HG02798 (cell line): ENCODE measurements around the gene LRRK2.
A peak's percentile ranks its signal among the peaks of the same experiment; 100 is the strongest.

Experiments used
- ATAC-seq: cut with Tn5 transposase; IDR thresholded peaks from one replicate; pipeline ENCODE4 v1.9.1; 2021; ENCODE audit warnings: mild to moderate bottlenecking; ENCODE audit not compliant: unreplicated experiment, poor library complexity

The LRRK2 gene

DNA sequence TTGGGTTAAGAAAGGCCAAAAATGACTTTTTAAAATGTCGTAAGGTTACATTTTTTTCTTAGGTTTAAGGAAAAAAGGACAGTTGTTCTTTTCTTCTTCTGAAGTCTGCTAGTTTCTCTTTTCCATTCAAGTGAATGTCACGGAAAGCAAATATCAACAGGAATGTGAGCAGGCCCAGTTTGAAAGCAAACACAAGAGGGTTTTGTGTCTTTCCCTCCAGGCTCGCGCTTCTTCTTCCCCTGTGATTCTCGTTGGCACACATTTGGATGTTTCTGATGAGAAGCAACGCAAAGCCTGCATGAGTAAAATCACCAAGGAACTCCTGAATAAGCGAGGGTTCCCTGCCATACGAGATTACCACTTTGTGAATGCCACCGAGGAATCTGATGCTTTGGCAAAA lies 85.4 kb downstream of the LRRK2 start:
- ATAC-seq = no peak

- ATAC-seq = no peak
Measured at GRCh38 chr12:40312196-40312595, 87.4 kb downstream of the LRRK2 start.

DNA sequence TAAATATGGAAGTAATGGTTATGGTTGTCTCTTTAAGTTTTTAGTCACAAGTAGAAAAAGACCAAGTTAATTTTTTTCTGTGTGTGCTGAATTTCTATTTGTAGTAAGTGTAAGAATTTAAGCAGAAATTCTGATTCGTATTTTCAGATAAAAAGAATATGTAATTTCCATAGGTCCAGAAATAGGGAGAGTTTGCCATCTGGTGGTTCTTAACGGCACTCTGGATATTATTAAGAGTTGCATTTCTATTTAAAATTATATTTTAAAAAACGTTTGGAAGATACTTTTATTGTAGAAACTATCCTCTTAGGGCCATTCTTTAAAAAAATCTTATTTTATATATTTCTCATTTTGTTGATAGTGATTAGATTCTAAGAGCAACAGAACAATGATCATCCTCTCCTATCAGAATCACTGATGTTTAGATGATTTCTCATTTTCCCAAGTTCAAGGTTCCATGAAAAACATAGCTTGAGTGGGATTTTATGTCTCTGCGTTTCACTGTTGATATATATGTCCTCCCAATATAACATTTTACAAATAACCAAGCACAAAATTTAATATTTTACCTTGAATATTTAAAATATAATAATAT lies 88.3 kb downstream of the LRRK2 start:
- ATAC-seq = no peak

GRCh38 chr12:40313928-40314327 lies 89.1 kb downstream of the LRRK2 start:
- ATAC-seq = peak; percentile 83

- peak; percentile 41 for ATAC-seq
Measured at GRCh38 chr12:40314927-40315326, 90.1 kb downstream of the LRRK2 start.

- ATAC-seq = no peak
Measured at GRCh38 chr12:40315375-40315774, 90.6 kb downstream of the LRRK2 start.

- ATAC-seq = no peak
Measured at GRCh38 chr12:40324261-40324660, 99.5 kb downstream of the LRRK2 start.

GRCh38 chr12:40325349-40325960 lies 100.7 kb downstream of the LRRK2 start:
- peak; percentile 75 for ATAC-seq

- ATAC-seq = no peak
Measured at GRCh38 chr12:40327535-40327934, 102.7 kb downstream of the LRRK2 start.

DNA sequence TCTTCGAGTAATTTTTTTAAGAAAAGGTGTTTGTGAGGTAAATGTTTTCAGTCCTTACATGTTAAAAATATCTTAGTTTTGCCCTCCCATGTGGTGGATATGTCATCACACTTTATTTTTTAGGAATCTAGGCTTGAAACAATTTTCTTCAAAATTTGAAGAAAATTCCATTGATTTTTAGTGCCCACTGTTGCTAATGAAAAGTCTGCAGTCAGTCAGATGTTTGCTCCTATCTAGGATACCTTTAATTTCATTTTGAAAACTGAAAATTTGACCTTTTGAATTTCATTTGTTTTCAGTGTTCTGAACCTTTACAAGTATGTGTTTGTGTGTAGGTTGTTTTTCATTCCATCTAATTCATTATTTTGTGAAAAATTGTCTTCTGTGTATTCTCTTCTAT lies 105.4 kb downstream of the LRRK2 start:
- ATAC-seq = no peak

DNA sequence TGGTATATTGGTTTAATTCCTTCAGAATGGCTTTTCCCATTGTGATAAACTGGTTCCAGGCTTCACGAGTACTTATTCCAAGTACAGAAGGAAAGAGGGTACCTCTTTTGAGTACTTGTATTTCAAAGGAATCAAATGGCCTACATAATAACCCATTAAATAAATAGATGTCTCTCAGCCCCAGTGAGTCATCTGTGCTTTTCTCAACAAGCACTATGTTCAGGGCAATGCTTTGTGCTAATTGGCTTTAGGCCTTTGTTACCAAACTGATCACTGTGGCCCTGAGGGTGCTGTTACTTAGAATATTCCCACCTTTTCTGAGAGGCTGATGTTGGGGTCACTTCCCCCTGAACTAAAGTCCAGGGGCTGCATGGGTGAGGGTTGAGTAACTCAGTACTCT lies 107.1 kb downstream of the LRRK2 start:
- ATAC-seq = no peak

- no peak for ATAC-seq
Measured at GRCh38 chr12:40335991-40336390, 111.2 kb downstream of the LRRK2 start.

DNA sequence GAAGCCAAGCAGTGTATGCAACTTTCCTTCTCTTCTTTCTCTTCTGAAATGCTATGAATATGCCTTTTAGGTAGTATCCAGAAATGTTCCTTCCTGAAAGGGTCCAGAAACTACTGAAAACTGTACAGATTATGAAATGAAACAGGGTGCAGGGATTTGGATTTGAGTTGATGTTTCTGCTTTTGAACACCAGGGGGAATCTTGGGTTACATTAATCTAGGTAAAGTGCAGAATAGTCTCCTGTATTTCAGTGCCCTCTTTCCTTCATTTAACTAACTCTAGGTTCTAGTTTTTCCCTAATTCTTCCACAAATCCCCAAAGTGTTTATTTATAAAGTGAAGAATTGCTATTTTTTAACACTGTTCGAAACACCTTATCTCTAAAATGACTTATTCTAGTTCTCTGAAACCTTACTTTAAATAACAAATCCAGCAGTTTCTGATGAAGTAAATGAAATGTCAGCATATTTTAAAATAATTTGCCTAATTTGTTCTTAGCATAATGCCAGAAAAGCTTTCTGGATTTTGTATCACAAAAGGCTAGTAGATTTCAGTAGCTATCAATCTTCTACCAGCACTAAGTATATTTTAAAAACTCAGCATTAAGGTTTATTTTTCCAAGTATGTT lies 111.9 kb downstream of the LRRK2 start:
- ATAC-seq = peak; percentile 67

DNA sequence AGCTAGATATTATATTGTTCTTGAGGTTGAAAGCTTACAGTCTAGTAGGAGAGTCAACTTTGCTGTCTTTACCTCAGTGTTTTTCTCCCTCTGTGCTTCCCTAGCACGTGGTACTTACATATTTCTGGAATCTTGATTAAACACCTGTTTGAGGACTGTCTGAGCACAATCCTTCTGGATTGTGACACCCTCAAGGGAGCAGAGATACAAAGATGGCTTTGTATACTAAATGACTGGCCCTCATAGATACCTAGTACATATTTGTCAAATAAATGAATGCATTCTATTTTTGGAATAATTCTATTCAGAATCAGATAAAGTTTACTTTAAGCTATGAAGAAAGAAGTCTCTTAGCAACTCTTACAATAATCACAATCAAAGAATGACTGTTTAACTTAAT lies 113.3 kb downstream of the LRRK2 start:
- no peak for ATAC-seq

GRCh38 chr12:40338621-40339020 lies 113.8 kb downstream of the LRRK2 start:
- no peak for ATAC-seq

DNA sequence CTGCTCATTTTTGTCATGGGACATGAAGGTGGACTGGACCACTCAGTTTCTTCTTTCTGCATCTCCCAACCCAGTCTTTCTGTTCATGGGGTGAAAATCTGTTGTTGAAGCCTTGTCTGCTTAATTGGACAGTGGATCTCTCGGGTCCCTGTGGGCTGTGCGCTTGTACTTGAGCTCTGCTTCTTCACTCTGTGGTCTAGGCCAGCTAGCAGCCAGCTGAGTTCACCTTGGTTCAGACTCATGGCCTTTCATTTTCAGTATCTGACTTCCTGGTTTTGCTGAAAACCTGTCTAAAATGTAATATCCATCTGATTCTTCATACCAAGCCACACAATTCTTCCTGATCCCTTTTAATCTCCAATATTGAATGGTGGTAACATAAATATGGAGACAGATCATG lies 117.2 kb downstream of the LRRK2 start:
- peak; percentile 66 for ATAC-seq

DNA sequence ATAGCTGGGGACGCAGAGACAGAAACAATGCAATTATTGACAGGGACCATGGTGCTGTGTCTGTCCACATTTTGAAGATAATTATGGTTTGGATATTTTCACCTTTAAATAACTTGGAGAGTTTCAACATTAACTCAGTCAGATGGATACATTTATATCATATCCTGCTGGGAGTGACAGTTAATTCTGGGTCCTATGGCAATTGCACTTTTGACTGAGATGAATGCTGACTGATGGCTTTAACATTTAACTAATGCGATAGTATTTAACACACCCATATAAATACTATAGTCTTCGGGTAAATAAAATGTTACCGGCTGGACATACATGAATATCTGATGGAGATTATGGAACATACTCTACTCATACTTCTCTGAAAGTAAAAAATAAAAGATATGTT lies 118.3 kb downstream of the LRRK2 start:
- no peak for ATAC-seq

DNA sequence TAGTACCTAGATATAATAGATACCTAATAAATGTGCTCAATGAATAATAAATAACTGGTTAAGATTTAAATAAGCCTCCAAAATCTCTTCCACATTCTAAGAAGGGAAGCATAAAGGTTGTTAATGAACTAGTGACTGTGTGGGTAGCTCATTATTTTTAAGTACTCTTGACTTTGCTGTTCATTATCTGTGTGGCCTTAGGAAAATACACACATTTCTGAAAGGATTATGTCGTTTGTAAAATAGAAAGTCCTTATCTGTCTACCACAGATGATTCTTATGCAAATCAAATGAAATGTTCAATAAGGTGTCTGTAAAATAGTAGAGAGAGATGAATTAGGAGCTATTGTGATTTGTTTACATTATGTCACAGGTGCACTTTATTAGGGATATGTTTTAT lies 119.5 kb downstream of the LRRK2 start:
- ATAC-seq = no peak

DNA sequence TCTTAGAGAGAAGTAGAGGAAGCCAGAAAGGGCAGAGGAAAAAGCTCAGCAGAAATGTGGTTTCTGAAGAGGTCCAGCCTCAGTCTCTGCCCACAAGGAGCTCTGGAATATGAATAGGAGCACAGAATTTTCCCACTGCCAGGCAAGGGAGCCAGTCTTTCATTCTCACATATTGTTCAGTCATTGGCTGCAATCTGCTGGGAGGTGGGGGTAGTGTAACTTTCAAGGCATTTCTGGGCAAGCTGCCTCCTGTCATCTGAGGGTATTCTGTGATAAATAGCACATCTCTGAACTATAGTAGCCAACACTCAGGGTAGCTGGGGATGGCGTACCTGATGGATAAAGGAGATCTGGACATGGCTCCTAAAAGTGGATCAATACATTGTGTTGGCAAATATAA lies 127.2 kb downstream of the LRRK2 start:
- ATAC-seq = no peak

- peak; percentile 50 for ATAC-seq
Measured at GRCh38 chr12:40375076-40375475, 150.3 kb downstream of the LRRK2 start.

DNA sequence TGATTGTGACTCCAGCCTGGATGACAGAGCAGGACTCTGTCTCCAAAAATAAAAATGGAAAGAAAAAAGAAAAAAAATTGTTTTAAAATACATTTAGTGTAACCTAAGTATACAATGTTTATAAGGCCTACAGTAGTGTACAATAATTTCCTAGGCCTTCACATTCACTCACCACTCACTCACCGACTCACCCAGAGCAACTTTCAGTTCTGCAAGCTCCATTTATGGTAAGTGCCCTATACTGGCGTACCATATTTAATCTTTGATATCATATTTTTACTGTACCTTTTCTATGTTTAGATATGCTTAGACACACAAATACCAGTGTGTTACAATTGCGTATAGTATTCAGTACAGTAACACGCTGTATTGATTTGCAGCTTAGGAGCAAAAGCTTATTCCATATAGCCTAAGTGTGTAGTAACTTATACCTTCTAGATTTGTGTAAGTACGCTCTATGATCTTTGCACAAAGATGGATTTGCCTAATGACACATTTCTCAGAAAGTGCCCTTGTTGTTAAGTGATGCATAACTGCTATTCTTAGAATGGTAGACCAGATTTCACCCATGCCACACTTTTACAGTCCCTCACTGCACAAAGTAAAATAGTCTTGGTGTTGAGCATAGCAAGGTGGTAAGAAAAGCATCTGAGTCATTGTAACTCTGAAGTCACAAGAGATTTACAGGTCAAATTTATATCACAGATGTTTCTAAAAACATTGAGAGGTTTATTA lies 151.9 kb downstream of the LRRK2 start:
- no peak for ATAC-seq
